Kidney (tissue), 14 donors: Measurements from ENCODE around the gene CKAP2L. TPM values are rescaled to one million over a fixed set of nuclear protein-coding genes. Genes with fewer than 3 reads are reported as not detected.

Experiments used
- DNase-seq, 5 donors: peaks; one replicate each; pipeline ENCODE4 v3.0.0-alpha.2; 2013 to 2020
- FAIRE-seq: peaks from 2 replicates; lab custom pipeline; 2012; peaks lifted over from hg19 to GRCh38; lab: Jason Lieb, UNC
- H3K27ac ChIP-seq, 2 donors: one replicate each; pipeline ENCODE4 v1.7.0; 2013; ENCODE audit warnings: low read depth in 2 of 2, low read length in 2 of 2, inconsistent platforms in 1 of 2
- H3K27me3 ChIP-seq: one replicate; pipeline ENCODE4 v1.7.1; 2013; ENCODE audit warnings: low read length, inconsistent platforms; ENCODE audit not compliant: control insufficient read depth, insufficient read depth
- H3K36me3 ChIP-seq, 3 donors: one replicate each; pipeline versions ENCODE4 v1.7.0 to v1.7.1; 2013; ENCODE audit warnings: low read length in 3 of 3, control low read depth in 1 of 3, inconsistent platforms in 1 of 3; ENCODE audit not compliant: insufficient read depth in 3 of 3, control insufficient read depth in 2 of 3
- H3K4me1 ChIP-seq, 3 donors: one replicate each; pipeline versions ENCODE4 v1.7.0 to v1.7.1; 2013; ENCODE audit warnings: low read length in 3 of 3, inconsistent platforms in 1 of 3, low read depth in 1 of 3; ENCODE audit not compliant: control insufficient read depth in 2 of 3, insufficient read depth in 2 of 3
- H3K4me3 ChIP-seq, 3 donors: one replicate each; pipeline versions ENCODE4 v1.7.0 to v1.8.1; 2013; ENCODE audit warnings: low read length in 3 of 3, control low read depth in 1 of 3, inconsistent platforms in 1 of 3
- H3K9ac ChIP-seq, 3 donors: one replicate each; pipeline versions ENCODE4 v1.7.0 to v1.7.1; 2013; ENCODE audit warnings: low read length in 3 of 3, control low read depth in 1 of 3, inconsistent platforms in 1 of 3
- H3K9me3 ChIP-seq, 3 donors: one replicate each; pipeline versions ENCODE4 v1.7.0 to v1.7.1; 2013; ENCODE audit warnings: low read length in 3 of 3, control low read depth in 1 of 3, inconsistent platforms in 1 of 3; ENCODE audit not compliant: control insufficient read depth in 2 of 3, insufficient read depth in 1 of 3
- intact Hi-C: fragments of 100-400 bp; cut with DNase I; formaldehyde crosslinking; loops from one replicate; pipeline ENCODE4 v1.11.1; 2022
- polyA plus RNA-seq: library from polyadenylated mRNA; stranded (reverse); fragments of 350-450 nt; fragmentation: Illumina TruSeq; extraction: RNeasy Lipid Tissue Mini Kit (QIAGEN cat#74804); gene quantifications from one replicate; pipeline ENCODE4 v1.2.3, GENCODE V29; 2014; ENCODE audit warnings: low read depth, low replicate concordance; ENCODE audit not compliant: insufficient read depth
- total RNA-seq: library from RNA; stranded (reverse); fragmentation: NEBNext Ultra II Directional; extraction: Animal tissue kit (Norgen Biotek cat#: 25700); gene quantifications from one replicate; pipeline ENCODE4 v1.2.1, GENCODE V29; 2021
- TF ChIP-seq, protein P1 (sequence below): IDR thresholded peaks from 3 replicates; pipeline ENCODE4 v1.5.1; 2012; ENCODE audit warnings: mild to moderate bottlenecking, moderate library complexity, borderline replicate concordance; ENCODE audit not compliant: insufficient read depth; ENCODE audit errors: extremely low read depth
- donor health status: control.
- donor health status: control.
- donor health status: control.
- donor health status: control.
- donor health status: control.
- donor health status: DM: yes; HTN: yes; CAD: no.
- donor health status: Normal renal cell carcinoma (clear cell type).

Gene CKAP2L
- total and polyA plus RNA-seq, 2 donors from 2014 or later: 0.88 TPM; not detected in 1

DNA sequence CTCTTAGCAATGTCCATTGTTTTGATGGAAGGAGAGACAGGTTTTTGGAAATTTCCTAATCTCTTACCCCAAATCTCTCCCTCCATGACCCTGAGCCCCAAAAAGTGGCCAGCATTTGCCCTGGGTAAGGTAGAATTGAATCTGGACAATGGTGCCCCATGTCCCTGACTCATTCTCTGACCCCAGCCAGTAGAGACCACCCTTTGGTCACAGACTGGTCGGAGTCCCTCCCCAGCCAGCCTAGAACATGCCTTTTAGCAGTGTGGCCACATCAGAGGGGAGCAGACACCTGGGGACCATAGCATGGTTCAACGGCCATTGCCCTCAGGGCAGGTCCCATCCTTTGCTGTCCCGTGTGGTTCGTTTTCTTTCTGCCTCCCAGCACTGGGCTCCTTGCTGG is 50.1 kb downstream of the CKAP2L start:
- FAIRE-seq (no peak), DNase-seq (peak in 1 of 5 donors; percentile 29)
- H3K4me3 ChIP-seq: no peak overlapping the region
- H3K27ac ChIP-seq: no peak overlapping the region
- intact Hi-C loops: no loop called here
- TF ChIP-seq, protein P1, sequence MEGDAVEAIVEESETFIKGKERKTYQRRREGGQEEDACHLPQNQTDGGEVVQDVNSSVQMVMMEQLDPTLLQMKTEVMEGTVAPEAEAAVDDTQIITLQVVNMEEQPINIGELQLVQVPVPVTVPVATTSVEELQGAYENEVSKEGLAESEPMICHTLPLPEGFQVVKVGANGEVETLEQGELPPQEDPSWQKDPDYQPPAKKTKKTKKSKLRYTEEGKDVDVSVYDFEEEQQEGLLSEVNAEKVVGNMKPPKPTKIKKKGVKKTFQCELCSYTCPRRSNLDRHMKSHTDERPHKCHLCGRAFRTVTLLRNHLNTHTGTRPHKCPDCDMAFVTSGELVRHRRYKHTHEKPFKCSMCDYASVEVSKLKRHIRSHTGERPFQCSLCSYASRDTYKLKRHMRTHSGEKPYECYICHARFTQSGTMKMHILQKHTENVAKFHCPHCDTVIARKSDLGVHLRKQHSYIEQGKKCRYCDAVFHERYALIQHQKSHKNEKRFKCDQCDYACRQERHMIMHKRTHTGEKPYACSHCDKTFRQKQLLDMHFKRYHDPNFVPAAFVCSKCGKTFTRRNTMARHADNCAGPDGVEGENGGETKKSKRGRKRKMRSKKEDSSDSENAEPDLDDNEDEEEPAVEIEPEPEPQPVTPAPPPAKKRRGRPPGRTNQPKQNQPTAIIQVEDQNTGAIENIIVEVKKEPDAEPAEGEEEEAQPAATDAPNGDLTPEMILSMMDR: no peak
- H3K27me3 ChIP-seq: no peaks in the 10 kb centered on the region
- H3K36me3 ChIP-seq: no peaks in the 10 kb centered on the region
- H3K4me1 ChIP-seq: peaks cover 0 to 7% (median 3%) of the 10 kb centered on the region in 3 donors
- no peak overlapping the region for H3K9ac ChIP-seq
- no peaks in the 10 kb centered on the region for H3K9me3 ChIP-seq

DNA sequence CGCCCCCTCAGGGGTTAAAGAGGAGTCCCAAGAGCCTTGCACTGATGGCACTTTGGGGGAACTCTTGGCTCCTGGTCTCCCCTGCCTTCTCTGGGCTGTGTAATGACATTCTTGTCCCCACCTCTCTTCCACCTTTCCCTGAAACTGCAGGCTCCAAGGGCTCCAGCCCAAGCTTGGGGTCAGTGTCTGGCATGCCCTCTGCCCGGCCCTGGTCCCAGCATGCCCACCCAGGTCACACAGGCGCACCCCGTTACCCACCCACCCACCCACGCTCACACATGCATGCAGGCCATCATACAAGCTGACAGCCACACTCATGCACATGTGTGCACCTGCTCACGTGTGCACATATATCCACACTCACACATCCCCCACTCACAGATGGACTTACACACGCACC is 50.5 kb downstream of the CKAP2L start:
- Histone ChIP-seq H3K4me3 (no peak overlapping the region), H3K27me3 (no peaks in the 10 kb centered on the region), H3K36me3 (no peaks in the 10 kb centered on the region), H3K4me1 (peaks cover 0 to 7% (median 3%) of the 10 kb centered on the region in 3 donors), H3K9me3 (no peaks in the 10 kb centered on the region), H3K27ac (no peak overlapping the region), H3K9ac (no peak overlapping the region)
- FAIRE-seq (no peak), DNase-seq (peak in 1 of 5 donors; percentile 34)
- TF ChIP-seq, protein P1: no peak
- intact Hi-C loops: no loop called here

DNA sequence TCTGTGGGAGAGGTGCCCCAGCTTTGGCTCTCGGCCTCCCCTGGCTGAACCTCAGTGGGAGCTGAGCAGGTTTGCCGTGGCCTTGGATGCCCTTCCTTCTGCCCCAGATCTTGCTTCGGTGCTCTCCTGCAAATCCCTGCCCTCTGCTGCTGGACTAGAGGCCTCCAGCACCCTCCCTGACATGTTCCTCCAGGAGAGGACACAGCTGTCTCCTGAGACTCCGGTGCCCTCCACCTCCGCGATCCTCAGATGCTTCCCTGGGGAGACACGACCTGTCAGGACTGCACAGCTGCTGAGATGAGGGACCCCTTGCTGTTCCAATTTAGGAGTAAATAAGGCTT is 50.9 kb downstream of the CKAP2L start:
- peaks cover 0 to 7% (median 3%) of the 10 kb centered on the region in 3 donors for H3K4me1 ChIP-seq
- TF ChIP-seq, protein P1: no peak
- no peaks in the 10 kb centered on the region for H3K9me3 ChIP-seq
- H3K4me3 ChIP-seq: no peak overlapping the region
- DNase-seq (no peak), FAIRE-seq (no peak)
- H3K36me3 ChIP-seq: no peaks in the 10 kb centered on the region
- intact Hi-C loops: no loop called here
- H3K9ac ChIP-seq: no peak overlapping the region
- H3K27ac ChIP-seq: no peak overlapping the region
- H3K27me3 ChIP-seq: no peaks in the 10 kb centered on the region
